ENCODE data around the gene MICAL2. TPM values are rescaled to one million over a fixed set of nuclear protein-coding genes. Genes with fewer than 3 reads are reported as not detected.

Gene MICAL2
- total RNA-seq, 1 donor from 2014 or later, result 10.0 TPM

DNA sequence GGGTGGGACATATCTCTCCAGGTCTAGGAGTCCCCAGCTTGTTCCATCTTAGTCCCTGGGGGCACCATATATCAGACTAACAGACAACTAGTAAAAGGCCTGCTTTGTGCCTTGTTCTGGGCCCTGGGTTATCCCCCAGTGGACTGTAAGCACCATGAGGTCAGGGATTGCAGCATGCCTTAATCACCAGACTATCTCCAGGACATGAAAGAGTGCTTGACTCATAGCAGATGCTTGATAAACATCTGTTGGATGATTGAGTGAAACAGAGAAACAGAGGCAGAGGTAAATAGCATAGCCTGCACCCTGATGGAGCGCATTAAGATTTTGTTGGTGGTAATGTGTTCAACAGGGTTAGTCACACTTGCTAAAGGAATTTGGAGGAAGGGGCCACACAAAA, 94.1 kb downstream of the MICAL2 start:
- no peak for DNase-seq (ENCODE audit: low spot score, unreplicated experiment)
- no peak overlapping the region for H3K27ac Mint-ChIP-seq
- H3K36me3 Mint-ChIP-seq (ENCODE audit: insufficient read depth), result no peaks in the 10 kb centered on the region
- H3K27me3 Mint-ChIP-seq, result no peaks in the 10 kb centered on the region
- no peak overlapping the region for H3K4me3 Mint-ChIP-seq (ENCODE audit: low read depth)
- H3K4me1 Mint-ChIP-seq (ENCODE audit: low read depth), result peaks cover 21% of the 10 kb centered on the region
- H3K9me3 Mint-ChIP-seq (ENCODE audit: low read depth), result no peaks in the 10 kb centered on the region
- TF ChIP-seq, protein P1, sequence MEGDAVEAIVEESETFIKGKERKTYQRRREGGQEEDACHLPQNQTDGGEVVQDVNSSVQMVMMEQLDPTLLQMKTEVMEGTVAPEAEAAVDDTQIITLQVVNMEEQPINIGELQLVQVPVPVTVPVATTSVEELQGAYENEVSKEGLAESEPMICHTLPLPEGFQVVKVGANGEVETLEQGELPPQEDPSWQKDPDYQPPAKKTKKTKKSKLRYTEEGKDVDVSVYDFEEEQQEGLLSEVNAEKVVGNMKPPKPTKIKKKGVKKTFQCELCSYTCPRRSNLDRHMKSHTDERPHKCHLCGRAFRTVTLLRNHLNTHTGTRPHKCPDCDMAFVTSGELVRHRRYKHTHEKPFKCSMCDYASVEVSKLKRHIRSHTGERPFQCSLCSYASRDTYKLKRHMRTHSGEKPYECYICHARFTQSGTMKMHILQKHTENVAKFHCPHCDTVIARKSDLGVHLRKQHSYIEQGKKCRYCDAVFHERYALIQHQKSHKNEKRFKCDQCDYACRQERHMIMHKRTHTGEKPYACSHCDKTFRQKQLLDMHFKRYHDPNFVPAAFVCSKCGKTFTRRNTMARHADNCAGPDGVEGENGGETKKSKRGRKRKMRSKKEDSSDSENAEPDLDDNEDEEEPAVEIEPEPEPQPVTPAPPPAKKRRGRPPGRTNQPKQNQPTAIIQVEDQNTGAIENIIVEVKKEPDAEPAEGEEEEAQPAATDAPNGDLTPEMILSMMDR (IDR thresholded peaks at IDR 0.05; ENCODE audit: unreplicated experiment), result no peak

GRCh38 chr11:12205330-12205729, 94.9 kb downstream of the MICAL2 start:
- Mint-ChIP-seq H3K9me3 (ENCODE audit: low read depth) (no peaks in the 10 kb centered on the region), H3K27me3 (no peaks in the 10 kb centered on the region), H3K4me1 (ENCODE audit: low read depth) (peaks cover 14% of the 10 kb centered on the region), H3K27ac (no peak overlapping the region), H3K4me3 (ENCODE audit: low read depth) (no peak overlapping the region), H3K36me3 (ENCODE audit: insufficient read depth) (no peaks in the 10 kb centered on the region)
- DNase-seq (ENCODE audit: low spot score, unreplicated experiment), result no peak
- TF ChIP-seq, protein P1 (IDR thresholded peaks at IDR 0.05; ENCODE audit: unreplicated experiment), result no peak

DNA sequence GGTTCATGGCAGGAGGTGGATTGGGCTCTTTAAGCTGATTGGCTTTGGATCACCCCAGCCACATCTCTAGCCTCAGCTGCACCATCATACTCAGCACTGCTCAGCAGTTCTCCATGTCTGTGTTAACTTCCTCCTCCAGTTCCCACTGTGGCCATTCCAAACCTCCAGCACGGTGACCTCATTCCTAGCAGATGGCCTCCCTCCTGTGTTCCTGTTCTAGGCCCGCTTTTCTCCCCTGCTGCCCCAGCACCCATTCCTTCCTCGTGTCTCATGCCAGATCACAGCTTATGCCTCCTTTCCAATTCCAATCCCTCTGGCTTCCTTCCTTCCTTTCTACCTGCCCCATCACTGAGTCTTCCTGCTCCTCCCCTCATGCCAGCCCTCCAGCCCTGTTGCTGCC, 96.1 kb downstream of the MICAL2 start:
- H3K4me1 Mint-ChIP-seq (ENCODE audit: low read depth), result peaks cover 2% of the 10 kb centered on the region
- no peak overlapping the region for H3K27ac Mint-ChIP-seq
- H3K9me3 Mint-ChIP-seq (ENCODE audit: low read depth), result no peaks in the 10 kb centered on the region
- TF ChIP-seq, protein P1 (IDR thresholded peaks at IDR 0.05; ENCODE audit: unreplicated experiment), result no peak
- no peaks in the 10 kb centered on the region for H3K36me3 Mint-ChIP-seq (ENCODE audit: insufficient read depth)
- DNase-seq (ENCODE audit: low spot score, unreplicated experiment), result no peak
- no peaks in the 10 kb centered on the region for H3K27me3 Mint-ChIP-seq
- no peak overlapping the region for H3K4me3 Mint-ChIP-seq (ENCODE audit: low read depth)

GRCh38 chr11:12207384-12208150, 97.2 kb downstream of the MICAL2 start:
- TF ChIP-seq, protein P1 (IDR thresholded peaks at IDR 0.05; ENCODE audit: unreplicated experiment), result no peak
- H3K27ac Mint-ChIP-seq, result no peak overlapping the region

GRCh38 chr11:12209096-12209495, 98.7 kb downstream of the MICAL2 start:
- Mint-ChIP-seq H3K4me3 (ENCODE audit: low read depth) (no peak overlapping the region), H3K4me1 (ENCODE audit: low read depth) (peaks cover 6% of the 10 kb centered on the region), H3K36me3 (ENCODE audit: insufficient read depth) (no peaks in the 10 kb centered on the region), H3K27me3 (no peaks in the 10 kb centered on the region), H3K27ac (no peak overlapping the region), H3K9me3 (ENCODE audit: low read depth) (no peaks in the 10 kb centered on the region)
- TF ChIP-seq, protein P1 (IDR thresholded peaks at IDR 0.05; ENCODE audit: unreplicated experiment), result no peak
- no peak for DNase-seq (ENCODE audit: low spot score, unreplicated experiment)

More at GRCh38 chr11:12207384-12208150, 97.2 kb downstream of the MICAL2 start:
- Mint-ChIP-seq H3K4me1 (ENCODE audit: low read depth) (peaks cover 2% of the 10 kb centered on the region), H3K27me3 (no peaks in the 10 kb centered on the region), H3K9me3 (ENCODE audit: low read depth) (no peaks in the 10 kb centered on the region), H3K36me3 (ENCODE audit: insufficient read depth) (no peaks in the 10 kb centered on the region), H3K4me3 (ENCODE audit: low read depth) (no peak overlapping the region)
- DNase-seq (ENCODE audit: low spot score, unreplicated experiment), result no peak
